ENCODE data around the gene RDH13.
"Not testable (repeated sequence)": the region's sequence is repeated elsewhere in the genome, so short reads cannot be mapped to it uniquely, and the experiment has no call there.

Gene RDH13

GRCh38 chr19:55005684-55006488, 57.1 kb downstream of the RDH13 start:
- H3K9me3 Mint-ChIP-seq: peaks cover 40% of the 10 kb centered on the region
- peaks cover 14% of the 10 kb centered on the region for H3K27me3 Mint-ChIP-seq
- H3K36me3 Mint-ChIP-seq: peaks cover 40% of the 10 kb centered on the region
- H3K4me1 Mint-ChIP-seq: peaks cover 15% of the 10 kb centered on the region
- H3K4me3 Mint-ChIP-seq: peak overlapping the region; percentile 80
- H3K27ac Mint-ChIP-seq: peak overlapping the region; percentile 96

GRCh38 chr19:55000761-55001160, 62.2 kb downstream of the RDH13 start:
- Mint-ChIP-seq H3K4me3 (no peak overlapping the region), H3K9me3 (peaks cover 10% of the 10 kb centered on the region), H3K4me1 (peaks cover 2% of the 10 kb centered on the region), H3K27me3 (peaks cover 17% of the 10 kb centered on the region), H3K27ac (no peak overlapping the region), H3K36me3 (peaks cover 16% of the 10 kb centered on the region)

GRCh38 chr19:54998751-54999239, 64.2 kb downstream of the RDH13 start:
- H3K36me3 Mint-ChIP-seq, H3K4me3 Mint-ChIP-seq, H3K27ac Mint-ChIP-seq, H3K4me1 Mint-ChIP-seq, H3K9me3 Mint-ChIP-seq: not testable (repeated sequence)
- peaks cover 13% of the 10 kb centered on the region for H3K27me3 Mint-ChIP-seq

- Mint-ChIP-seq H3K27ac (no peak overlapping the region), H3K4me1 (no peaks in the 10 kb centered on the region), H3K9me3 (no peaks in the 10 kb centered on the region), H3K36me3 (peaks cover 7% of the 10 kb centered on the region), H3K4me3 (no peak overlapping the region), H3K27me3 (peaks cover 2% of the 10 kb centered on the region)
Measured at GRCh38 chr19:54995561-54995960, 67.4 kb downstream of the RDH13 start.
